K562 (cell line): ENCODE measurements around the gene CACNA1C. TPM values are rescaled to one million over a fixed set of nuclear protein-coding genes. Genes with fewer than 3 reads are reported as not detected.

Source experiments
- ATAC-seq: fragments of 200-7000 bp; cut with Tn5 transposase; 3 replicates; pipeline ENCODE4 v1.9.1; 2020; ENCODE audit warnings: moderate library complexity
- BruUV-seq: library from RNA; stranded (reverse); fragments of 400-500 nt; replicated peaks from 2 replicates; lab custom pipeline; 2021; lab: Mats Ljungman, UMichigan
- CTCF ChIA-PET: fragments of 300-600 bp; formaldehyde crosslinking; extraction: SDS; loops from one replicate; lab custom pipeline; 2021; ENCODE audit warnings: low intra/inter-chr PET ratio; lab: Yijun Ruan, JAX
- POLR2A ChIA-PET: fragments of 300-600, 350-650 bp; sonication (Branson Sonifier 250); formaldehyde crosslinking; extraction: SDS; loops from one replicate; lab custom pipeline; 2021; ENCODE audit warnings: antibody characterized with exemption, inconsistent platforms; lab: Yijun Ruan, JAX
- DNase-seq, 4 experiments: peaks; one replicate each; pipeline versions ENCODE4 v3.0.0 to v3.0.0-alpha.2; 2011 to 2018; ENCODE audit warnings: low spot score in 3 of 4, mixed read lengths in 3 of 4; ENCODE audit errors: extremely low read depth in 1 of 4
- FAIRE-seq: peaks from 2 replicates; lab custom pipeline; 2011; peaks lifted over from hg19 to GRCh38; lab: Jason Lieb, UNC
- H2AFZ ChIP-seq: 2 replicates; pipeline ENCODE4 v1.6.0; 2011; ENCODE audit warnings: low read depth, low read length, control low read depth, inconsistent platforms
- H3K27ac ChIP-seq: fragments of 200-600 bp; 3 replicates; pipeline ENCODE4 v1.8.0; 2011; ENCODE audit warnings: low read depth, mild to moderate bottlenecking, control low read depth, inconsistent platforms, low read length, moderate library complexity, mixed read lengths; ENCODE audit errors: extremely low read depth
- H3K27me3 ChIP-seq, 2 experiments: fragments of 300-600 bp in 1 of 2; 2 replicates in 1 of 2; 3 replicates in 1 of 2; pipeline versions ENCODE4 v1.6.0 to v1.8.0; 2011; ENCODE audit warnings: inconsistent platforms in 2 of 2, low read length in 2 of 2, mild to moderate bottlenecking in 1 of 2, mixed read lengths in 1 of 2, moderate library complexity in 1 of 2; ENCODE audit not compliant: control insufficient read depth in 2 of 2, insufficient read depth in 2 of 2
- H3K36me3 ChIP-seq: fragments of 300-600 bp; 3 replicates; pipeline ENCODE4 v1.8.0; 2011; ENCODE audit warnings: mild to moderate bottlenecking, low read length, inconsistent platforms; ENCODE audit not compliant: control insufficient read depth, insufficient read depth
- H3K4me1 ChIP-seq, 2 experiments: fragments of 200-600 bp in 1 of 2; replicated peaks in 1 of 2; 2 replicates in 1 of 2; 3 replicates in 1 of 2; pipeline versions ENCODE4 v1.5.1 to v1.8.0; 2011; ENCODE audit warnings: inconsistent platforms in 2 of 2, low read length in 2 of 2, mild to moderate bottlenecking in 1 of 2, mixed read lengths in 1 of 2, moderate library complexity in 1 of 2; ENCODE audit not compliant: control insufficient read depth in 2 of 2, insufficient read depth in 2 of 2
- H3K4me2 ChIP-seq: 2 replicates; pipeline ENCODE4 v1.6.1; 2011; ENCODE audit warnings: low read length, control low read depth, inconsistent platforms, mixed read lengths; ENCODE audit not compliant: insufficient read depth
- H3K4me3 ChIP-seq: fragments of 200-600 bp; sonication (generic), shearing (Covaris generic); 2 replicates; pipeline ENCODE4 v1.5.1; 2016; ENCODE audit warnings: control low read depth, inconsistent platforms
- H3K79me2 ChIP-seq: fragments of 200-600 bp; 3 replicates; pipeline ENCODE4 v1.8.0; 2011; ENCODE audit warnings: low read length, inconsistent platforms; ENCODE audit not compliant: control insufficient read depth, insufficient read depth
- H3K9ac ChIP-seq, 2 experiments: 2 replicates each; pipeline versions ENCODE4 v1.6.0 to v1.6.1; 2011; ENCODE audit warnings: low read depth in 2 of 2, low read length in 2 of 2, control low read depth in 1 of 2, inconsistent platforms in 1 of 2, mild to moderate bottlenecking in 1 of 2, mixed read lengths in 1 of 2; ENCODE audit not compliant: insufficient read depth in 1 of 2
- H3K9me1 ChIP-seq: one replicate; pipeline ENCODE4 v1.6.0; 2011; ENCODE audit warnings: inconsistent platforms, mild to moderate bottlenecking, low read length, moderate library complexity; ENCODE audit not compliant: control insufficient read depth, insufficient read depth
- H3K9me3 ChIP-seq: replicated peaks from 2 replicates; pipeline ENCODE4 v1.5.1; 2011; ENCODE audit warnings: low read depth, low read length, inconsistent platforms; ENCODE audit not compliant: control insufficient read depth, insufficient read depth
- H4K20me1 ChIP-seq: replicated peaks from 2 replicates; pipeline ENCODE4 v1.6.1; 2011; ENCODE audit warnings: low read length, inconsistent platforms, mixed read lengths; ENCODE audit not compliant: control insufficient read depth, insufficient read depth
- CTBP1 ChIP-seq: fragments of 450-650 bp; IDR thresholded peaks from 2 replicates; pipeline ENCODE4 v1.6.1; 2016; ENCODE audit warnings: borderline replicate concordance
- HMGN3 ChIP-seq: IDR thresholded peaks from 2 replicates; pipeline ENCODE4 v1.6.1; 2011; ENCODE audit warnings: borderline replicate concordance, low read depth, mild to moderate bottlenecking, mixed read lengths, low read length; ENCODE audit not compliant: insufficient read length; ENCODE audit errors: extremely low read depth
- HNRNPK ChIP-seq: fragments of 200-400 bp; formaldehyde crosslinking; IDR thresholded peaks from one replicate; pipeline ENCODE4 v1.6.1; 2018; ENCODE audit warnings: mild to moderate bottlenecking, low read depth, low read length; ENCODE audit not compliant: poor library complexity, severe bottlenecking
- SNIP1 ChIP-seq: fragments of 450-650 bp; IDR thresholded peaks from 2 replicates; pipeline ENCODE4 v1.7.1; 2017; ENCODE audit warnings: low read depth, mild to moderate bottlenecking
- ZNF354B ChIP-seq: fragments of 250-450 bp; sonication (Bioruptor Pico); IDR thresholded peaks from 2 replicates; pipeline ENCODE4 v1.4.0; 2020
- ZNF586 ChIP-seq: fragments of 450-650 bp; formaldehyde crosslinking; conservative IDR thresholded peaks from 2 replicates; pipeline ENCODE4 v1.4.0; 2020; ENCODE audit warnings: mild to moderate bottlenecking, moderate library complexity
- ZNF655 ChIP-seq: fragments of 250-450 bp; sonication (Bioruptor Pico); IDR thresholded peaks from 2 replicates; pipeline ENCODE4 v1.5.0; 2021
- ZNF668 ChIP-seq: fragments of 250-450 bp; sonication (Bioruptor Pico); IDR thresholded peaks from 2 replicates; pipeline ENCODE4 v1.8.0; 2022; ENCODE audit warnings: mild to moderate bottlenecking, inconsistent platforms
- ZNF79 ChIP-seq: fragments of 250-450 bp; sonication (Bioruptor Pico); IDR thresholded peaks from 2 replicates; pipeline ENCODE4 v1.4.0; 2020; ENCODE audit warnings: low read depth, mild to moderate bottlenecking, moderate library complexity
- WGBS: fragments of 100-300 bp; shearing (Covaris generic); methylation state at CpG from one replicate; pipeline ENCODE4 v1.1.6; 2016; ENCODE audit warnings: low coverage, mixed read lengths; ENCODE audit not compliant: insufficient coverage; ENCODE audit errors: missing lambda C conversion rate; 5-methylcytosine and 5-hydroxymethylcytosine counted together
- in situ Hi-C: fragments of 300-500 bp; cut with MboI; formaldehyde crosslinking; loops from 4 replicates; pipeline ENCODE4 v1.15.0; 2018; ENCODE audit warnings: inconsistent platforms, mixed read lengths
- intact Hi-C: fragments of 100-400 bp; cut with micrococcal nuclease; formaldehyde crosslinking; loops from 2 replicates; pipeline ENCODE4 v1.14.2; 2022
- polyA plus RNA-seq, 8 experiments: library from polyadenylated mRNA; depleted of rRNA in 4 of 8; stranded (reverse) in 5 of 8; unstranded in 3 of 8; fragments of >200 nt; fragmentation: Nextera tagmentation in 2 of 8; fragmentation: Illumina TruSeq in 1 of 8; extraction: Ambion mirVana in 2 of 8; extraction: Trizol in 1 of 8; gene quantifications; 2 replicates each; pipeline versions ENCODE4 v1.2.1 to v1.2.3, GENCODE V29; 2011 to 2014; ENCODE audit warnings: inconsistent platforms in 1 of 8, missing spikeins in 1 of 8
- total RNA-seq, 7 experiments: library from RNA; depleted of rRNA in 6 of 7; stranded (reverse); fragments of >200 nt in 6 of 7; fragmentation: Illumina TruSeq in 2 of 7; extraction: Trizol in 2 of 7; gene quantifications; 2 replicates each; pipeline versions ENCODE4 v1.2.1 to v1.2.3, GENCODE V29; 2011 to 2021; ENCODE audit warnings: low replicate concordance in 1 of 7

Gene CACNA1C
- total and polyA plus RNA-seq, 9 of the 15 experiments (the other 6 are each of a cell fraction or from before 2014, with no cell fraction given): not detected

DNA sequence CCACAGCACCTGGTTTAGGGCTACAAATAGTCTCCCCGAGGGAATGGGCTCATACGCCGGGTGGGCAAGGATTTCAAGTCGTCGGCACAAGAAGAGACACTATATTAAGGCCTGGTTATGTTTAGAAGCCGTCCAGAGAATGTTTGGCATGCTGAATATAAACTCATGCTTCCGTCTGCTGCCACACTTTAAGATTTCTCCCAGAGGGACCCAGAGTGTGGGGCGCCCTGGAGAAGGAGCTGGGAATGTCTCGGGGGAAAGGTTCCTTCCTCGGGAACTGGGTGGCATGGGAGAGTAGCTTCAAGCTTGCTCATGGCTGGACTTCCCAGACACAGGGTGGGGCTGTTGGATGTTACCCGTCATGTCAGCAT is 295.7 kb downstream of the CACNA1C start (continued):
- no peak for TF ChIP-seq HNRNPK
- TF ChIP-seq SNIP1: no peak
- TF ChIP-seq CTBP1: no peak
- no peak for TF ChIP-seq ZNF354B (CRISPR knock-in tag)
- no peak for TF ChIP-seq ZNF79 (CRISPR knock-in tag)
- no peak for TF ChIP-seq ZNF586

DNA sequence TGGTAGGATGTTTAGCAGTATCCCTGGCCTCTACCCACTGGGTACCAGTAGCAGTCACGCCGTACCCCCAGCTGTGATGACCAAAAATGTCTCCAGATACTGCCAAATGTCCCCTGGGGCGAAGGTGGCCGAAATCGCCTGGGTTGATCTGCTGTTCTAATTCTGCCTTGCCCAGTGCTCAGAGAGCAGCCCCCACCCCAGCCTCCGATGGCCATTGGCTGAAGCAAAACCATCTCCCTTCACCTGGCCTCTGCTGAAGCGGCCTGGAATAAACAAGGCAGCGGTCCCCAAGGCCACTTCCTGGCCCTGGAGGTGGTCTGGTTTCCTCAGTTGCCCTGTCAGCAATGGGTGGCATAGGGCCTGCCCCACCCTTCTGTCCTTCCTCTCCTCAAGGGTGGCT is 298.4 kb downstream of the CACNA1C start:
- ChIA-PET CTCF (no interaction called here), POLR2A (no interaction called here)
- Histone ChIP-seq H3K79me2 (no peaks in the 10 kb centered on the region), H3K27ac (no peak overlapping the region), H3K4me1 (no peaks in the 10 kb centered on the region), H3K9ac (no peak overlapping the region), H3K27me3 (peaks cover 0 to 28% of the 10 kb centered on the region in 2 experiments; a peak in 3 of 5 replicates), H2AFZ (no peak overlapping the region), H3K4me2 (no peak overlapping the region), H3K9me3 (no peaks in the 10 kb centered on the region), H3K9me1 (no peaks in the 10 kb centered on the region), H3K36me3 (no peaks in the 10 kb centered on the region), H3K4me3 (no peak overlapping the region), H4K20me1 (no peaks in the 10 kb centered on the region)
- 0% methylated on average over 5 of the region's 8 CpGs for WGBS
- FAIRE-seq (no peak), ATAC-seq (no peak), DNase-seq (no peak)
- TF ChIP-seq ZNF668 (CRISPR knock-in tag) (no peak), HMGN3 (no peak), ZNF655 (CRISPR knock-in tag) (no peak)
- BruUV-seq: no TSS peak
- intact Hi-C loops: no loop called here
- in situ Hi-C loops: no loop called here
